CD14-positive monocyte (primary cell): ENCODE measurements around the gene DTD1. TPM values are rescaled to one million over a fixed set of nuclear protein-coding genes. Genes with fewer than 3 reads are reported as not detected.

ENCODE experiments used
- DNase-seq, 3 donors: peaks; one replicate each; pipeline ENCODE4 v3.0.0-alpha.2; 2011 to 2022
- H2AFZ ChIP-seq: 2 replicates; pipeline ENCODE4 v1.6.0; 2012; ENCODE audit warnings: mild to moderate bottlenecking, low read depth, low read length, inconsistent platforms; ENCODE audit not compliant: insufficient read depth, poor library complexity, severe bottlenecking
- H3K27ac ChIP-seq, 2 donors: 1 replicate in 1 of 2; 2 replicates in 1 of 2; pipeline ENCODE4 v1.5.1; 2012 to 2013; ENCODE audit warnings: low read length in 2 of 2, control low read depth in 1 of 2, inconsistent platforms in 1 of 2, low read depth in 1 of 2, mild to moderate bottlenecking in 1 of 2
- H3K27me3 ChIP-seq, 2 donors: one replicate each; pipeline versions ENCODE4 v1.6.0 to v1.6.1; 2011 to 2013; ENCODE audit warnings: low read length in 2 of 2; ENCODE audit not compliant: control insufficient read depth in 2 of 2, insufficient read depth in 2 of 2
- H3K36me3 ChIP-seq, 2 donors: replicated peaks in 1 of 2; 1 replicate in 1 of 2; 2 replicates in 1 of 2; pipeline versions ENCODE4 v1.5.1 to v1.6.1; 2012 to 2013; ENCODE audit warnings: low read length in 2 of 2, control low read depth in 1 of 2, inconsistent platforms in 1 of 2, mild to moderate bottlenecking in 1 of 2; ENCODE audit not compliant: insufficient read depth in 2 of 2, control insufficient read depth in 1 of 2
- H3K4me1 ChIP-seq, 2 donors: 1 replicate in 1 of 2; 2 replicates in 1 of 2; pipeline versions ENCODE4 v1.5.1 to v1.6.1; 2012 to 2013; ENCODE audit warnings: low read length in 2 of 2, control low read depth in 1 of 2, inconsistent platforms in 1 of 2, mild to moderate bottlenecking in 1 of 2, moderate library complexity in 1 of 2; ENCODE audit not compliant: insufficient read depth in 2 of 2, control insufficient read depth in 1 of 2
- H3K4me2 ChIP-seq: replicated peaks from 2 replicates; pipeline ENCODE3; 2012; ENCODE audit warnings: low read length, moderate library complexity, mild to moderate bottlenecking; ENCODE audit not compliant: poor library complexity, severe bottlenecking; ENCODE audit errors: extremely low read depth
- H3K4me3 ChIP-seq, 3 experiments: fragments of 200-600 bp in 1 of 3; sonication (generic) in 1 of 3; replicated peaks in 1 of 3; 1 replicate in 2 of 3; 2 replicates in 1 of 3; pipeline ENCODE4 v1.5.1; 2011 to 2013; ENCODE audit warnings: low read length in 3 of 3, mild to moderate bottlenecking in 3 of 3, control low read depth in 2 of 3, low read depth in 2 of 3, inconsistent platforms in 1 of 3, moderate library complexity in 1 of 3
- H3K79me2 ChIP-seq: 2 replicates; pipeline ENCODE4 v1.6.0; 2012; ENCODE audit warnings: mild to moderate bottlenecking, control low read depth, inconsistent platforms, low read length, moderate library complexity; ENCODE audit not compliant: insufficient read depth
- H3K9ac ChIP-seq: 2 replicates; pipeline ENCODE4 v1.6.0; 2017; ENCODE audit warnings: low read length, mild to moderate bottlenecking; ENCODE audit not compliant: insufficient read depth, poor library complexity, severe bottlenecking
- H3K9me3 ChIP-seq, 2 donors: replicated peaks in 1 of 2; 1 replicate in 1 of 2; 2 replicates in 1 of 2; pipeline versions ENCODE4 v1.5.1 to v1.6.1; 2012 to 2013; ENCODE audit warnings: low read length in 2 of 2, control low read depth in 1 of 2; ENCODE audit not compliant: control insufficient read depth in 1 of 2, insufficient read depth in 1 of 2
- H4K20me1 ChIP-seq: 2 replicates; pipeline ENCODE4 v1.6.0; 2012; ENCODE audit warnings: mild to moderate bottlenecking, low read length, control low read depth, moderate library complexity; ENCODE audit not compliant: insufficient read depth
- H3K27ac Mint-ChIP-seq, 7 donors: one replicate each; pipeline ENCODE4 v1.8.0; 2020; ENCODE audit warnings: mild to moderate bottlenecking in 7 of 7, mixed read lengths in 7 of 7, moderate library complexity in 6 of 7, inconsistent platforms in 2 of 7
- H3K27me3 Mint-ChIP-seq, 3 donors: one replicate each; pipeline ENCODE4 v1.8.0; 2021 to 2022; ENCODE audit warnings: low read depth in 3 of 3, mild to moderate bottlenecking in 3 of 3, mixed read lengths in 3 of 3, moderate library complexity in 3 of 3, inconsistent platforms in 1 of 3
- H3K36me3 Mint-ChIP-seq, 2 donors: one replicate each; pipeline ENCODE4 v1.8.0; 2020; ENCODE audit warnings: mixed read lengths in 2 of 2, inconsistent platforms in 1 of 2, mild to moderate bottlenecking in 1 of 2
- H3K4me1 Mint-ChIP-seq: one replicate; pipeline ENCODE4 v1.8.0; 2020; ENCODE audit warnings: mild to moderate bottlenecking, mixed read lengths
- H3K4me3 Mint-ChIP-seq, 2 donors: one replicate each; pipeline ENCODE4 v1.8.0; 2020; ENCODE audit warnings: mild to moderate bottlenecking in 2 of 2, mixed read lengths in 2 of 2, moderate library complexity in 1 of 2
- H3K9me3 Mint-ChIP-seq, 7 donors: one replicate each; pipeline ENCODE4 v1.8.0; 2020 to 2022; ENCODE audit warnings: mixed read lengths in 7 of 7, mild to moderate bottlenecking in 6 of 7, moderate library complexity in 6 of 7, inconsistent platforms in 2 of 7
- WGBS: methylation state at CpG from one replicate; pipeline ENCODE4 v1.1.5; 2013; ENCODE audit warnings: missing lambda C conversion rate; ENCODE audit not compliant: insufficient coverage; 5-methylcytosine and 5-hydroxymethylcytosine counted together
- intact Hi-C, 2 donors: fragments of 100-400 bp; cut with micrococcal nuclease; formaldehyde crosslinking; loops; one replicate each; pipeline versions ENCODE4 v1.15.0 to v1.15.1; 2023
- polyA plus RNA-seq, 3 donors: library from polyadenylated mRNA; depleted of rRNA in 1 of 3; unstranded in 2 of 3; stranded (reverse) in 1 of 3; fragments of 300-500 nt in 2 of 3; fragments of >200 nt in 1 of 3; fragmentation: Illumina TruSeq in 2 of 3; gene quantifications; 1 replicate in 2 of 3; 2 replicates in 1 of 3; pipeline ENCODE4 v1.2.3, GENCODE V29; 2012 to 2021
- TF ChIP-seq, protein P1 (sequence below): fragments of 200-600 bp; IDR thresholded peaks from one replicate; pipeline ENCODE4 v1.8.0; 2022; ENCODE audit warnings: antibody characterized with exemption, mild to moderate bottlenecking

Gene DTD1
- polyA plus RNA-seq, 3 donors, result 18.8 to 33.6 (median 26.3) TPM

GRCh38 chr20:18654448-18654773, 66.6 kb downstream of the DTD1 start:
- H3K9ac ChIP-seq, result no peak overlapping the region
- no peak overlapping the region for H3K4me3 ChIP-seq
- Mint-ChIP-seq H3K4me1 (peaks cover 6% of the 10 kb centered on the region), H3K4me3 (no peak overlapping the region), H3K9me3 (no peaks in the 10 kb centered on the region), H3K27ac (no peak overlapping the region), H3K36me3 (peaks cover 0 to 3% of the 10 kb centered on the region in 2 donors), H3K27me3 (peaks cover 0 to 2% (median 0%) of the 10 kb centered on the region in 3 donors)
- no peaks in the 10 kb centered on the region for H3K27me3 ChIP-seq
- no peaks in the 10 kb centered on the region for H3K79me2 ChIP-seq
- no peaks in the 10 kb centered on the region for H4K20me1 ChIP-seq
- intact Hi-C loops, result no loop called here
- H2AFZ ChIP-seq, result no peak overlapping the region
- H3K9me3 ChIP-seq, result no peaks in the 10 kb centered on the region
- TF ChIP-seq, protein P1, sequence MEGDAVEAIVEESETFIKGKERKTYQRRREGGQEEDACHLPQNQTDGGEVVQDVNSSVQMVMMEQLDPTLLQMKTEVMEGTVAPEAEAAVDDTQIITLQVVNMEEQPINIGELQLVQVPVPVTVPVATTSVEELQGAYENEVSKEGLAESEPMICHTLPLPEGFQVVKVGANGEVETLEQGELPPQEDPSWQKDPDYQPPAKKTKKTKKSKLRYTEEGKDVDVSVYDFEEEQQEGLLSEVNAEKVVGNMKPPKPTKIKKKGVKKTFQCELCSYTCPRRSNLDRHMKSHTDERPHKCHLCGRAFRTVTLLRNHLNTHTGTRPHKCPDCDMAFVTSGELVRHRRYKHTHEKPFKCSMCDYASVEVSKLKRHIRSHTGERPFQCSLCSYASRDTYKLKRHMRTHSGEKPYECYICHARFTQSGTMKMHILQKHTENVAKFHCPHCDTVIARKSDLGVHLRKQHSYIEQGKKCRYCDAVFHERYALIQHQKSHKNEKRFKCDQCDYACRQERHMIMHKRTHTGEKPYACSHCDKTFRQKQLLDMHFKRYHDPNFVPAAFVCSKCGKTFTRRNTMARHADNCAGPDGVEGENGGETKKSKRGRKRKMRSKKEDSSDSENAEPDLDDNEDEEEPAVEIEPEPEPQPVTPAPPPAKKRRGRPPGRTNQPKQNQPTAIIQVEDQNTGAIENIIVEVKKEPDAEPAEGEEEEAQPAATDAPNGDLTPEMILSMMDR, result no peak
- no peaks in the 10 kb centered on the region for H3K4me1 ChIP-seq
- no peak overlapping the region for H3K4me2 ChIP-seq
- H3K27ac ChIP-seq, result no peak overlapping the region
- no CpG with 5 or more reads among the region's 1 CpG for WGBS
- no peaks in the 10 kb centered on the region for H3K36me3 ChIP-seq
- DNase-seq, result no peak

DNA sequence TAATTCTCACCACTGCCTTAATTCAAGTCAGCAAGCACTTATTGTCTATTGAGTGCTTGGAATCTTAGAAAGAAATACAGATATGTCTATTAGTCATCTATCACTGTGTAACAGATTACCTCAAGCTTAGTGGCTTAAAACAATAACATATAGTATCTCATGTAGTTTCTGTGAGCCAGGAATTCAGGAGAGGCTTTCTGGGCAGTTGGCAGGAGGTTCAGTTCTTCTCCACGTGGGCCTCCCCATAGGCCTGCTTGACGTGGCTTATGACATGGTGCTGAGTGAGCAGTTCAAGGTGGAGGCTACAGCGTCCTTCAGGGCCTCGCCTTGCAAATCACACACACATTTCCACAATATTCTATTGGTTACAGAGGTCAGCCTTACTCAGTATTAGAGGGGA, 69.7 kb downstream of the DTD1 start:
- no peaks in the 10 kb centered on the region for H3K4me1 ChIP-seq
- no peak overlapping the region for H3K27ac Mint-ChIP-seq
- H3K4me3 ChIP-seq, result no peak overlapping the region
- H3K9me3 ChIP-seq, result no peaks in the 10 kb centered on the region
- H3K9me3 Mint-ChIP-seq, result no peaks in the 10 kb centered on the region
- H2AFZ ChIP-seq, result no peak overlapping the region
- H3K4me2 ChIP-seq, result no peak overlapping the region
- H3K9ac ChIP-seq, result no peak overlapping the region
- no peaks in the 10 kb centered on the region for H3K27me3 Mint-ChIP-seq
- H3K27ac ChIP-seq, result no peak overlapping the region
- H3K36me3 ChIP-seq, result no peaks in the 10 kb centered on the region
- no peaks in the 10 kb centered on the region for H3K79me2 ChIP-seq
- no peaks in the 10 kb centered on the region for H3K27me3 ChIP-seq
- WGBS, result no CpG with 5 or more reads among the region's 4 CpGs
- H3K4me1 Mint-ChIP-seq, result no peaks in the 10 kb centered on the region
- DNase-seq, result no peak
- intact Hi-C loops, result no loop called here
- no peak overlapping the region for H3K4me3 Mint-ChIP-seq
- H3K36me3 Mint-ChIP-seq, result peaks cover 0 to 3% of the 10 kb centered on the region in 2 donors
- no peaks in the 10 kb centered on the region for H4K20me1 ChIP-seq
- TF ChIP-seq, protein P1, result no peak
